Measurements from ENCODE around the gene FBXO7. TPM values are rescaled to one million over a fixed set of nuclear protein-coding genes. Genes with fewer than 3 reads are reported as not detected.

FBXO7 gene
- total RNA-seq, result 59.2 and 60.8 TPM in 2 replicates

GRCh38 chr22:32474635-32475467, at the start of gene FBXO7:
Gene FBXO7 (plus strand): TSS chr22:32474811. CDS start chr22:32475003, 192 bp downstream.

Other genes with a start within 250 kb of the FBXO7 start
- gene SLC5A4, start 219.5 kb upstream of the FBXO7 start, total RNA-seq, result under 0.01 TPM in 1 of 2 replicates, not detected in the other
- not detected in 2 replicates for gene RFPL3, start 116.9 kb upstream of the FBXO7 start, total RNA-seq
- gene RTCB, start 62.6 kb upstream of the FBXO7 start, total RNA-seq, result 77.2 and 86.2 TPM in 2 replicates
- gene BPIFC, start 10.4 kb upstream of the FBXO7 start, total RNA-seq, result not detected in 2 replicates

Data from subcutaneous preadipocyte (primary cell).